ENCODE results near the gene ARHGAP21. TPM values are rescaled to one million over a fixed set of nuclear protein-coding genes. Genes with fewer than 3 reads are reported as not detected.
"Not testable (repeated sequence)": the region's sequence is repeated elsewhere in the genome, so short reads cannot be mapped to it uniquely, and the experiment has no call there.

The ARHGAP21 gene
- total and polyA plus RNA-seq, 2 donors = 33.7 to 233 TPM

DNA sequence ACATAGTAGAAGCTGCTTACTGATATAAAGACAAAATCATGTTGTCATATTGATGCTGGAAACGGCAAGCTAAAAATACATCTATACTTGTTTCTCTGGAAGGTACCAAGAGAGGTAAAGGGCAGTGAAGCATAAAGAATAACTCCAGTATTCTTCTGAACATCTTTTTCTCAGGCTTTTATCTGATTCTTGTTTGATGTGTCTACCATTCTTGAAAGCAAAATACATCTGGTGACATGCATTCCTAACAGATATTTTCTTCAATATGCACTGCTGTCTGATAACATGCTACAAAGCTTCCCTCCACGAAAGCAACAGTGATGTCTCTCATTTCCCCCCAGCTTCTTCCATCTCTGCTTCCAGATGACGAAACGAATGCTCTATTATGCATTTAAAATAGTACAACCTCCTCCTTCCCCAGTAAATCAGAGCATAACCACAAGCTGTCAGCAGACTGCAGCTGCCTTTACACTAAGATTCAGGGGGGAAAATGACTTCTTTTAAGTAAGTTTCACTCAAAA, 100.8 kb downstream of the ARHGAP21 start:
- 23% methylated on average over 4 of the region's 4 CpGs for WGBS
- Histone ChIP-seq H3K27ac (ENCODE audit: low read depth) (no peak overlapping the region), H3K4me3 (ENCODE audit: low read depth, low read length) (no peak overlapping the region), H3K4me1 (ENCODE audit: insufficient read depth) (no peaks in the 10 kb centered on the region), H3K36me3 (ENCODE audit: insufficient read depth) (no peaks in the 10 kb centered on the region)
- DNase-seq (ENCODE audit: extremely low spot score) = no peak

DNA sequence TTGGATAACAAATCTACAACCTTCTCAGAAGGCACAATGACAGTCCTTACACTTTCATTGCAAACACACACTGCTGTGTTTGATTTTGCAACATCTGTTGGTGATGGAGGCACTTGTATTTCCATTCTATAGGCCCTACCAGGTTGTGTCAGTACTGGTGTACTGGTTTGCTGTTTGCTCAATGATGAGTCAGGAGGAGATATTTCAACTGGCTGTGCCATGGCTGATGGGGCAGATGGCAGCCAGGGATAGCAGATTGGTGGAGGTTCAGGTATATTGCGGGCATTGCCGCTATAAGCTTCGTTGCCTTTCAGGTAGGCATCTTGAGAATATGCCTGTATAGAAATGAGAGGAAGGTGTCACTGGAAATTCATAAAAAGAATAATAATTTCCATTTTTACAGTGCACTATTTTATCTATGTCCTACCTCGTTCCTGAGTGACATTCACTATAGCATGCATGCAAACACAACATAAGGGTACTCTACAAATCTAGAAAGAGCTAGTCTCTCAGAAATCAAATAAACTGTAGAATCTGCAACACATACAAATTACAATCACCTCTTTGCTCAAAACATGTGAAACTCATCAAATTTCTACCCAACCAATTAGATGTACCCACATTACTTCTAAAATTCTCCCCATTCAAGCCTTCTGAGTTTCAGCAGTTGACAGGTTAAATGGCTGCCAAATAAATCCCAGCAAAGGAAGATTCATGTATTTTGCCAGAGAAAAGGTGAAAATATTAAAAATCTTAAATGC, 102.5 kb downstream of the ARHGAP21 start:
- H3K27ac ChIP-seq (ENCODE audit: low read depth); H3K36me3 ChIP-seq (ENCODE audit: insufficient read depth); H3K4me1 ChIP-seq (ENCODE audit: insufficient read depth); DNase-seq (ENCODE audit: extremely low spot score); H3K4me3 ChIP-seq (ENCODE audit: low read depth, low read length): not testable (repeated sequence)
- 97% methylated on average over 4 of the region's 4 CpGs for WGBS

DNA sequence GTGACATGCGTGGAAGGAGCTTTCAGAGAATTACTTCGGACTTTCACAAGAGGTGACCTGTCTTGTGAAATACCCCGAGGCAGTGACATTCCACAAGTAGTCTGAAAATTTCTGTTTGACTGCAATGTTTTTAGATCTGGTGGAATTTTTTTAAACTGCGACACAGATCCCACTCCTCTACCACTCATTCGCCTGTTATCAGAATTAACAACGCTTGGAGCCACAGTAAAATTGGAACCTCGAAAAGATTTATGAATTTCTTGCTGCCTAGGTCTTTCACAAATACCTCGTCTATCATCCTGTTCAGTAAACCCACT, 103.7 kb downstream of the ARHGAP21 start:
- not testable (repeated sequence) for DNase-seq (ENCODE audit: extremely low spot score); H3K36me3 ChIP-seq (ENCODE audit: insufficient read depth); H3K4me3 ChIP-seq (ENCODE audit: low read depth, low read length); H3K27ac ChIP-seq (ENCODE audit: low read depth); H3K4me1 ChIP-seq (ENCODE audit: insufficient read depth)
- WGBS = 83% methylated on average over 8 of the region's 8 CpGs

DNA sequence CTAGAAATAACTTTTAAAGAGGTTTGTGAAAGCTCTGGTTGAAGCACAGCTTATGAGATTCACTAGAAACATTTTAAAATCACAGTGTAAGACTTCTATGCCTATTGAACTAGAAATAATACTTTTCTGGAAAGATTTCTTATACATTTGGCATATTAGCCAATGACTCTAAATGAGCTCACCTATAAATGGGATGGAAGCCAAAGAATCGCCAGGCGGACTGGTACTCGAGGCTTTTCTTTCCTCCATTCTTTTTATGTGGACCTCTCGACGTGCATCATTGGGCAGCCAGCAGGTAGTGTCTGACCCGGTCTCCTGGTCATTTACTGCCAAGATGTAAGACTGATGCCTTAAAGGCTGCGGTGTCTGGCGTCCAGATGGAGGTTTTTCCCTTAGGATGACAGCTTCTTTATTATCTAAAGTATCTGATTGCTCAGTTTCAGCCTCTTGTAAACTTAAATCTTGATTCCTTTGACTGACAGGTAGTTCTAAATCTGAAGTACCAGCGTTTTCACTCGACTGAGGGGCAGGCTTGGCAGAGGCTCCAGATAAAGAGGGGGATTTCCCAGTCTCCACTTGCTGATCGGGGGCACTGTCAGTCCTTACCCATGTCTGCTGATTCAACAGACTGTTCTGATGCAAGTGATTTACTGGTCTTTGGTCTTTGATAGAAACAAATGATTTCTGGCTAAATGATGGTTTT, 104.2 kb downstream of the ARHGAP21 start:
- H3K4me1 ChIP-seq (ENCODE audit: insufficient read depth); H3K4me3 ChIP-seq (ENCODE audit: low read depth, low read length); H3K27ac ChIP-seq (ENCODE audit: low read depth); H3K36me3 ChIP-seq (ENCODE audit: insufficient read depth); DNase-seq (ENCODE audit: extremely low spot score): not testable (repeated sequence)
- 78% methylated on average over 11 of the region's 11 CpGs for WGBS

DNA sequence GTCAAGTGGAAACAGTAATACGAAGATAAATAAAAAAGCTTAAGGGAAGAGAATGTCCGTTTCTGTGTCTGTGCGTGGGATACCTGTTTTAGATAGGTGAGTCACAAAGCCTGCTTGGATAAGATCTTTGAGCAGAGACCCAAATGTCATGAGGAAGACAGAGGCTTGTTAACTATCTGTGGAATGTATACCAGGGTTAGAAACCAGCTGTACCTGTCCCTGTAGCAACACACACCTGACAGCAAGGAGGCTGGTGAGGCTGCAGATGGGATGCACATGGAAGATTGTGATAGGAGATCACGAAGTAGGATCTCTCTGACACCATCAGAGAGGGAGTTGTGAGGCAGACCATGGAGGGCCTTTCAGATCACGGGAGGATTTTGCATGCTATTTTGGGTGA, 105.3 kb downstream of the ARHGAP21 start:
- no peak overlapping the region for H3K4me3 ChIP-seq (ENCODE audit: low read depth, low read length)
- peak; percentile 15 for DNase-seq (ENCODE audit: extremely low spot score)
- H3K36me3 ChIP-seq (ENCODE audit: insufficient read depth) = no peaks in the 10 kb centered on the region
- H3K4me1 ChIP-seq (ENCODE audit: insufficient read depth) = no peaks in the 10 kb centered on the region
- H3K27ac ChIP-seq (ENCODE audit: low read depth) = no peak overlapping the region
- WGBS = 85% methylated on average over 5 of the region's 5 CpGs

DNA sequence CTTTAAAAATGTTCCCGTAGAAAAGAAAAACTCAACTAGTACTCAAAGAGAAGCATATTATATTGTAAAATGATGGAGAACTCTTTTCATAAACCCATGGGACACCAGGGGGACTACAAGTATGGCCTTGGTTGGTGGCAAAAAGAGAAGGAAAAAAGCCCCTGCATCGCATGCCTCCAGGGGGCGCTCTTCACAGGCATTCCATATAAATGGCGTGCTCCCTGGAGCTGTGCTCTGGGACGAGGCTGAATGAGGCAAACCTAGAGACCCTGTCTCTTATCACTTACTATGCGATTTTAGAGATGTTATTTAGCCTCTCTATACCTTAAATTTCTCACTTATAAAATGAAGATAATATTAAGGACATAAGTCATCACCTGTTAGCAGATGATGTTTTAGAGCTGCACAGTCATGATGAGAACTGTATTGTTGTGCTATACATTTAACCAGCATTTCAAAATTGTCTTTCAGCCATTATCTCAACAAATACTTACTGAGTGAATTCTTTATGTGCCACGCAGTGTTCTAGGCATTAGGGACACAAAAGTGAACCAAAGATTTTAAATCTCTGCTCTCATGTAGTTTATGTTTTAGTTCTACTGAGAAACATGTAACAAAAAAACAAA, 105.8 kb downstream of the ARHGAP21 start:
- DNase-seq (ENCODE audit: extremely low spot score) = no peak
- H3K27ac ChIP-seq (ENCODE audit: low read depth) = no peak overlapping the region
- H3K4me1 ChIP-seq (ENCODE audit: insufficient read depth) = no peaks in the 10 kb centered on the region
- H3K4me3 ChIP-seq (ENCODE audit: low read depth, low read length) = no peak overlapping the region
- 58% methylated on average over 7 of the region's 7 CpGs for WGBS
- H3K36me3 ChIP-seq (ENCODE audit: insufficient read depth) = no peaks in the 10 kb centered on the region

DNA sequence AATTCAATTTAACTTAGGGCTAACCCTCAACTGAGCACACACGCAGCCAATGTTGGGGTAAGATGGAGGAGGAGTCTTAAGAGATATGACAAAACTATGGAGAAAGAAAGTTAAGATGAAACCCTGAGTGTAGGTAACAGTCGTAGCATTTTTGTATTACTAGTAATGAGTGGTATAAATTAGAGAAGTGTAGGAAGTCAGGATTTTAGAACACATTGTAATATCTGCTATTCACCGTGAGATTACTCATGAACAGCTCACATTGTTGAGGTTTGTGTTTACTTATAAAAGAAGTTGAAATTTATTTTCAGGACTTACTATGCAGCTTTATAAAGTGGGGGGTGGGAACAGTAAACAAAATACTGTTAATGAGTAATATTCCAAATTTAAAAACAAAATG, 107.2 kb downstream of the ARHGAP21 start:
- 91% methylated on average over 3 of the region's 3 CpGs for WGBS
- no peak for DNase-seq (ENCODE audit: extremely low spot score)
- H3K4me1 ChIP-seq (ENCODE audit: insufficient read depth) = no peaks in the 10 kb centered on the region
- H3K4me3 ChIP-seq (ENCODE audit: low read depth, low read length) = no peak overlapping the region
- H3K27ac ChIP-seq (ENCODE audit: low read depth) = no peak overlapping the region
- no peaks in the 10 kb centered on the region for H3K36me3 ChIP-seq (ENCODE audit: insufficient read depth)

DNA sequence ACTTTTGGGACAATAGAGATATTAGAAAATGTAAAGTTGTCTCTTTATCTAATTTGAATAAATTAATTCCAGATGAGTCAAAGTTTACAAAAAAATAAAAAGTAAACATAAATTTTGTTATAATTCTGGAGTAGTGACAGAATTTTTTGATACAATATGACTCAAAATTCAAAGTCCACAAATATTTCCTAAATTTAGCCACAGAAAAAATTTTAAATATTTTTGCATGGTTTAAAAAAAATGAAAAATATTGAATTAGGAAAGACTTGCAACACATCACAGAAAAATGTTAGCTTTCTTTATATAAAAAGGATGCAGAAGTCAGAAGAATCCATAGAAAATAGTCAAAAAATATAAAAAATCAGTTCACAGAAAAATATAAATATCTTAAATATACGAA, 117.7 kb downstream of the ARHGAP21 start:
- H3K36me3 ChIP-seq (ENCODE audit: insufficient read depth) = peaks cover under 1% of the 10 kb centered on the region
- 94% methylated on average over 1 of the region's 1 CpG for WGBS
- DNase-seq (ENCODE audit: extremely low spot score) = no peak

DNA sequence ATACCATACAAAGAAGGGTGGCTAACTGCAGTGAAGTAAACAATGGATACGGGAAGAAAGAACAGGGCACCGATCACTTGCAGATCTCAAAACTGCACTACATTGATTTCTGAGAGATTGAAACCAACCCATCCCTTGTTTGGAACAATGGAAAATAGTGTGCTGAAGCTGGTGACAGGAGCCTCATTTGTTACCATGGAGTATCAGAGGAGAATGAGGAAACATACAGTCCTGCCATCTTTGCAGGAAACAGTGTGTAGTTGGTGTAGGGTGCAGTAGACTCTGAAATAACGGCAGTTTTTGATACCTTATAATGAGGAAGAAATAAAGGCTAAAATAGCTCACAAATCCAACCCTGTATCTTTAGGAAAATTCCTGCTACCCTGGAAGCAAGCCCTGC, 118.5 kb downstream of the ARHGAP21 start:
- WGBS = 90% methylated on average over 3 of the region's 3 CpGs
- H3K36me3 ChIP-seq (ENCODE audit: insufficient read depth) = peaks cover 4% of the 10 kb centered on the region
- H3K4me1 ChIP-seq (ENCODE audit: insufficient read depth) = no peaks in the 10 kb centered on the region
- no peak overlapping the region for H3K4me3 ChIP-seq (ENCODE audit: low read depth, low read length)
- no peak for DNase-seq (ENCODE audit: extremely low spot score)
- no peak overlapping the region for H3K27ac ChIP-seq (ENCODE audit: low read depth)

More for the DNA sequence above, 117.7 kb downstream of the ARHGAP21 start:
- no peak overlapping the region for H3K4me3 ChIP-seq (ENCODE audit: low read depth, low read length)
- no peaks in the 10 kb centered on the region for H3K4me1 ChIP-seq (ENCODE audit: insufficient read depth)
- H3K27ac ChIP-seq (ENCODE audit: low read depth) = no peak overlapping the region

DNA sequence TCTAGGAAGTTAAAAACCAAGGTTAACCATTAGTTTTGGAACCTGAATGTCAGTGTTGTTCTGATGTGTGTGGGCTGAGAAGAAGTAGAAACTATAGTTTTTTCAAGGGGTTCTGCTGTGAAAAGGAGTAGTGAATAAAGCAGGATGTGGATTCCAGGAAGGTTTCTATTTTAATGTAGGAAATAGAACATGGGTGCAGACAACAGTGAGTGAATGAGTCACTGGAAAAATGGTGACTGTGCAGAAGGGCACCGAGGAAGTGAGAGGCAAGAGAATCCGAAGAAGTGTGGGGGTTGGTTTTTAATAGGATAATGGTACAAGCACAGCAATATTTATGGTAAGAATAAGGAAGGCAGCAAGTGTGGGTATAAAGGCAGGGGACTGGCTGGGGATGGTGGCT, 120.4 kb downstream of the ARHGAP21 start:
- Histone ChIP-seq H3K36me3 (ENCODE audit: insufficient read depth) (peaks cover 5% of the 10 kb centered on the region), H3K4me1 (ENCODE audit: insufficient read depth) (no peaks in the 10 kb centered on the region), H3K27ac (ENCODE audit: low read depth) (no peak overlapping the region), H3K4me3 (ENCODE audit: low read depth, low read length) (no peak overlapping the region)
- 89% methylated on average over 2 of the region's 2 CpGs for WGBS
- no peak for DNase-seq (ENCODE audit: extremely low spot score)

DNA sequence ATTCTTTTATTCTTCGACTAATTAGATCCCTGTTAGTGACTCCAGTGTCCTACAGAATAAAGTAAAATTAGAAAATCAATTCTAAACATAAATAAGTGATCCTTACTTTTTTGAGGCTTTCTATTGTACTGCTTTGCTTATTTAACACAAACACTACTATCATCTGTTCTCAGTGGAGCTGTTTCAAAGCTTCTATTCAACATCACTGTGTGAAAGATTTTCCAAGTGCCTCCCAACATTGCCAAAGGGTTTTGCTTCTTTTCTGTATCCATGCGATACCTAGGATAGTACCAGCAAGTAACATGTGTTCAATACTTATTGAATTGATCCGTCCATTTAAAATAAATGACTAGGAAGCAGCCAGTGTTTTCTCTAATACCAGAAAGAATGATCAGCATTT, 125.7 kb downstream of the ARHGAP21 start:
- WGBS = 91% methylated on average over 3 of the region's 3 CpGs
- Histone ChIP-seq H3K4me3 (ENCODE audit: low read depth, low read length) (no peak overlapping the region), H3K36me3 (ENCODE audit: insufficient read depth) (peaks cover 11% of the 10 kb centered on the region), H3K4me1 (ENCODE audit: insufficient read depth) (no peaks in the 10 kb centered on the region), H3K27ac (ENCODE audit: low read depth) (no peak overlapping the region)
- DNase-seq (ENCODE audit: extremely low spot score) = no peak

DNA sequence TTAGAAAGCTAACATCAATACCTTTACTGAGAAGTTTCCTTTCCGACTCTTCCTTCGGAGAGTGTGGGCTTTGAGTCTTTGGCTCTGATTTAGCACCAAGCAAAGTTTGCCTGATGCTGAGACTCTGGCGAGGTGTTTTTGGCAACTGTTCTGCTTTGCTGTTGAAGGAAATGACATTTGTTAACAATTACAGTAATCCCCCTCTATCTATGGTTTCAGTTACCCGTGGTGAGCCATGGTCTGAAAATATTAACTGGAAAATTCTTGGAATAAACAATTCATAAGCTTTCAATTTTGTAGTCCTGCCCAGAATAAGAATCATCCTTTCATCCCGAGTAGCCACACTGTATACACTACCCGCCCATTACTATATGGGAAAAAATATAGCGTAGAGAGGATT, 126.3 kb downstream of the ARHGAP21 start:
- no peak overlapping the region for H3K27ac ChIP-seq (ENCODE audit: low read depth)
- no peaks in the 10 kb centered on the region for H3K4me1 ChIP-seq (ENCODE audit: insufficient read depth)
- 44% methylated on average over 7 of the region's 7 CpGs for WGBS
- H3K4me3 ChIP-seq (ENCODE audit: low read depth, low read length) = no peak overlapping the region
- H3K36me3 ChIP-seq (ENCODE audit: insufficient read depth) = peaks cover 11% of the 10 kb centered on the region
- no peak for DNase-seq (ENCODE audit: extremely low spot score)

DNA sequence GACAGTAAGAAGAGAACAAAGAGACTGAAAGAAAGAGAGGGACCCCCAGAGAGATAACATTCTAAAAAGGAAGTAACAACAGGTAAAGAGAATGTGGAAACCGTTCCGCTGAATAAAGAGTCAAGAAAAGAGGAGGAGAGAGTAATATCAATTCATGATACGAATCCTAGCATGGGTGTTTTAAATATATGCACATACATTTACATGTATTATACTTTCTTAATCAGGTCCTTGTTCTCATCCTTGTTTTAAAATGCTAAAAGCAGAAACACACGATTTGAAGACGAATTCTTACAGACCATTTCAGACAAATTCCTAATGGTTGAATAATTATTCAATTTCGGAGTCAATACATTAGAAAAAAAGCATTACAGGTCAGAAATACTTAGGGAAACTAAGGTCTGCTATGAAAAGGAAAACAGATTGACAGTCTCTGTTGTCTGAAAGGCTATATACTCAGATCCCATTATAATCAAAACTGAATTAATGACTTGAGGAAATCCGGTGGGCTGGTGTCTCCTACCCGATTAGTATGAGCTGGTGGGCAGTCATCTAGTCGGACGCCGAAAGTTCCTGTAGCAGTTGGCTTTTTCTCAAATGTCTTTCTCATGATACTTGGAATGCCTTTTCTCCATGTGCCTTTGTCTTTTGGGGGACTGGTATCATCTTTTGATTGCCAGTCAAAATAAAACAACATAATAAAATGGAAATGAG, 127.3 kb downstream of the ARHGAP21 start:
- peaks cover 11% of the 10 kb centered on the region for H3K36me3 ChIP-seq (ENCODE audit: insufficient read depth)
- H3K27ac ChIP-seq (ENCODE audit: low read depth) = no peak overlapping the region
- no peaks in the 10 kb centered on the region for H3K4me1 ChIP-seq (ENCODE audit: insufficient read depth)
- H3K4me3 ChIP-seq (ENCODE audit: low read depth, low read length) = no peak overlapping the region
- 94% methylated on average over 11 of the region's 11 CpGs for WGBS
- no peak for DNase-seq (ENCODE audit: extremely low spot score)

All from urinary bladder (tissue), 4 donors.